HEK293 (cell line): Measurements from ENCODE around the gene BABAM1.

Experiments
- BCL11A ChIP-seq: fragments of 450-650 bp; formaldehyde crosslinking; IDR thresholded peaks from 2 replicates; pipeline ENCODE4 v1.5.1; 2016; ENCODE audit warnings: low read depth, missing biosample characterization, missing genetic modification characterization
- BCL6B ChIP-seq: fragments of 450-650 bp; formaldehyde crosslinking; IDR thresholded peaks from 2 replicates; pipeline ENCODE4 v1.5.1; 2017; ENCODE audit warnings: missing biosample characterization, missing genetic modification characterization
- GLIS2 ChIP-seq: fragments of 450-650 bp; formaldehyde crosslinking; IDR thresholded peaks from 2 replicates; pipeline ENCODE4 v1.5.1; 2016; ENCODE audit warnings: missing biosample characterization, missing genetic modification characterization
- HOXD13 ChIP-seq: sonication (generic); formaldehyde crosslinking; IDR thresholded peaks from 2 replicates; pipeline ENCODE4 v1.8.0; 2022; ENCODE audit warnings: missing genetic modification reagents, borderline replicate concordance
- KLF1 ChIP-seq: fragments of 450-650 bp; formaldehyde crosslinking; IDR thresholded peaks from 2 replicates; pipeline ENCODE4 v1.5.1; 2016; ENCODE audit warnings: missing biosample characterization, missing genetic modification characterization
- KLF16 ChIP-seq: fragments of 450-650 bp; formaldehyde crosslinking; IDR thresholded peaks from 2 replicates; pipeline ENCODE4 v1.5.1; 2017; ENCODE audit warnings: missing biosample characterization, missing genetic modification characterization
- KLF17 ChIP-seq: fragments of 450-650 bp; formaldehyde crosslinking; IDR thresholded peaks from 2 replicates; pipeline ENCODE4 v1.5.1; 2016; ENCODE audit warnings: missing biosample characterization, missing genetic modification characterization
- PRDM6 ChIP-seq: fragments of 450-650 bp; formaldehyde crosslinking; IDR thresholded peaks from 2 replicates; pipeline ENCODE4 v1.5.1; 2017; ENCODE audit warnings: missing biosample characterization, missing genetic modification characterization
- WT1 ChIP-seq: fragments of 450-650 bp; formaldehyde crosslinking; IDR thresholded peaks from 2 replicates; pipeline ENCODE4 v1.5.1; 2016; ENCODE audit warnings: missing biosample characterization, missing genetic modification characterization
- ZBTB1 ChIP-seq: fragments of 450-650 bp; formaldehyde crosslinking; IDR thresholded peaks from 2 replicates; pipeline ENCODE4 v1.5.1; 2016; ENCODE audit warnings: missing biosample characterization, missing genetic modification characterization
- ZBTB48 ChIP-seq: fragments of 450-650 bp; formaldehyde crosslinking; IDR thresholded peaks from 2 replicates; pipeline ENCODE4 v1.5.1; 2016; ENCODE audit warnings: missing biosample characterization, missing genetic modification characterization
- ZEB2 ChIP-seq: fragments of 450-650 bp; formaldehyde crosslinking; IDR thresholded peaks from 2 replicates; pipeline ENCODE4 v1.5.1; 2016; ENCODE audit warnings: missing biosample characterization, missing genetic modification characterization
- ZFP69B ChIP-seq: fragments of 450-650 bp; formaldehyde crosslinking; IDR thresholded peaks from 2 replicates; pipeline ENCODE4 v1.5.1; 2016; ENCODE audit warnings: missing biosample characterization, missing genetic modification characterization
- ZNF132 ChIP-seq: fragments of 450-650 bp; formaldehyde crosslinking; IDR thresholded peaks from 2 replicates; pipeline ENCODE4 v1.5.1; 2017; ENCODE audit warnings: missing biosample characterization, missing genetic modification characterization, borderline replicate concordance
- ZNF169 ChIP-seq: fragments of 450-650 bp; formaldehyde crosslinking; IDR thresholded peaks from 2 replicates; pipeline ENCODE4 v1.5.1; 2016; ENCODE audit warnings: missing biosample characterization, missing genetic modification characterization
- ZNF18 ChIP-seq: fragments of 450-650 bp; formaldehyde crosslinking; IDR thresholded peaks from 2 replicates; pipeline ENCODE4 v1.5.1; 2016; ENCODE audit warnings: missing biosample characterization, missing genetic modification characterization
- ZNF19 ChIP-seq: fragments of 450-650 bp; formaldehyde crosslinking; IDR thresholded peaks from 2 replicates; pipeline ENCODE4; 2016; ENCODE audit warnings: missing biosample characterization, missing genetic modification characterization, low read depth
- ZNF280D ChIP-seq: fragments of 450-650 bp; formaldehyde crosslinking; IDR thresholded peaks from 2 replicates; pipeline ENCODE4 v1.5.1; 2016; ENCODE audit warnings: missing biosample characterization, missing genetic modification characterization
- ZNF449 ChIP-seq: fragments of 450-650 bp; formaldehyde crosslinking; IDR thresholded peaks from 2 replicates; pipeline ENCODE4 v1.5.1; 2017; ENCODE audit warnings: missing biosample characterization, mild to moderate bottlenecking, missing genetic modification characterization, moderate library complexity
- ZNF510 ChIP-seq: fragments of 450-650 bp; formaldehyde crosslinking; IDR thresholded peaks from 2 replicates; pipeline ENCODE4 v1.5.1; 2018; ENCODE audit warnings: mild to moderate bottlenecking, missing genetic modification characterization, missing biosample characterization; ENCODE audit not compliant: insufficient replicate concordance
- ZNF580 ChIP-seq: fragments of 450-650 bp; formaldehyde crosslinking; IDR thresholded peaks from 2 replicates; pipeline ENCODE4 v1.5.1; 2016; ENCODE audit warnings: missing biosample characterization, missing genetic modification characterization
- ZNF626 ChIP-seq: fragments of 450-650 bp; sonication (Bioruptor Pico); formaldehyde crosslinking; IDR thresholded peaks from 2 replicates; pipeline ENCODE4 v1.5.1; 2018; ENCODE audit warnings: missing biosample characterization, missing genetic modification characterization, inconsistent platforms
- ZNF645 ChIP-seq: fragments of 450-650 bp; formaldehyde crosslinking; IDR thresholded peaks from 2 replicates; pipeline ENCODE4; 2016; ENCODE audit warnings: missing biosample characterization, missing genetic modification characterization
- ZNF785 ChIP-seq: fragments of 450-650 bp; formaldehyde crosslinking; IDR thresholded peaks from 2 replicates; pipeline ENCODE4 v1.5.1; 2016; ENCODE audit warnings: missing biosample characterization, missing genetic modification characterization
- ZSCAN5A ChIP-seq: fragments of 450-650 bp; formaldehyde crosslinking; IDR thresholded peaks from 2 replicates; pipeline ENCODE4 v1.5.1; 2016; ENCODE audit warnings: missing biosample characterization, missing genetic modification characterization

The BABAM1 gene

GRCh38 chr19:17305517-17306284, 38.5 kb downstream of the BABAM1 start, which contains the start of gene MRPL34 (continued):
- TF ChIP-seq BCL6B (tag by site-specific recombination) (no peak), ZNF132 (no peak), KLF16 (tag by site-specific recombination) (no peak), PRDM6 (tag by site-specific recombination) (no peak), ZNF169 (tag by site-specific recombination) (no peak), ZBTB48 (tag by site-specific recombination) (no peak), ZBTB1 (tag by site-specific recombination) (no peak), ZNF626 (tag by site-specific recombination) (no peak), GLIS2 (tag by site-specific recombination) (peak; percentile 9), ZNF280D (tag by site-specific recombination) (no peak), HOXD13 (no peak), ZSCAN5A (tag by site-specific recombination) (no peak), ZNF785 (tag by site-specific recombination) (no peak), ZNF580 (tag by site-specific recombination) (no peak; the same call in 1 of the 2 replicates), ZNF19 (tag by site-specific recombination) (no peak), KLF1 (tag by site-specific recombination) (0 out of 2 replicates have a peak, but pooled peaks have one; percentile 54), ZFP69B (peak; percentile 99), ZEB2 (tag by site-specific recombination) (peak; percentile 99), KLF17 (tag by site-specific recombination) (0 out of 2 replicates have a peak, but pooled peaks have one; percentile 25), ZNF449 (tag by site-specific recombination) (no peak; the same call in 1 of the 2 replicates), ZNF645 (tag by site-specific recombination) (no peak), ZNF18 (tag by site-specific recombination) (no peak; the same call in 1 of the 2 replicates), WT1 (0 out of 2 replicates have a peak, but pooled peaks have one; percentile 5), ZNF510 (tag by site-specific recombination) (no peak), BCL11A (0 out of 2 replicates have a peak, but pooled peaks have one; percentile 65)
